HL-60/S4 treated with retinoic acid at 250 ng/mL for 4 days and 3 days (cell line): Measurements from ENCODE around the gene PDZRN4.

Source experiments
- in situ Hi-C: fragments of 300-500 bp; cut with MboI; formaldehyde crosslinking; loops from 2 replicates; pipeline ENCODE4 v1.7.0; 2022; ENCODE audit warnings: low sequenced_read_pairs

Gene PDZRN4

GRCh38 chr12:41504976-41505375, 316.9 kb downstream of the PDZRN4 start:
- in situ Hi-C loops, result no loop called here

- in situ Hi-C loops, result no loop called here
These were observed 319.2 kb downstream of the PDZRN4 start for GRCh38 chr12:41507286-41507685.

- in situ Hi-C loops, result no loop called here
These were observed 321.3 kb downstream of the PDZRN4 start for GRCh38 chr12:41509271-41510055.

GRCh38 chr12:41510470-41510869, 322.4 kb downstream of the PDZRN4 start:
- in situ Hi-C loops, result no loop called here

GRCh38 chr12:41511247-41511646, 323.1 kb downstream of the PDZRN4 start:
- in situ Hi-C loops, result no loop called here

- in situ Hi-C loops, result no loop called here
These were observed 324.4 kb downstream of the PDZRN4 start for GRCh38 chr12:41512497-41512896.

GRCh38 chr12:41514021-41514777, 326.1 kb downstream of the PDZRN4 start:
- in situ Hi-C loops, result no loop called here

- in situ Hi-C loops, result no loop called here
These were observed 326.8 kb downstream of the PDZRN4 start for GRCh38 chr12:41514907-41515306.

GRCh38 chr12:41515953-41516352, 327.8 kb downstream of the PDZRN4 start:
- in situ Hi-C loops, result no loop called here

- in situ Hi-C loops, result no loop called here
These were observed 332.7 kb downstream of the PDZRN4 start for GRCh38 chr12:41520869-41521268.

GRCh38 chr12:41521872-41522379, 333.8 kb downstream of the PDZRN4 start:
- in situ Hi-C loops, result no loop called here

GRCh38 chr12:41527062-41527461, 338.9 kb downstream of the PDZRN4 start:
- in situ Hi-C loops, result no loop called here

- in situ Hi-C loops, result no loop called here
These were observed 339.5 kb downstream of the PDZRN4 start for GRCh38 chr12:41527534-41528116.

GRCh38 chr12:41528874-41529273, 340.8 kb downstream of the PDZRN4 start:
- in situ Hi-C loops, result no loop called here

- in situ Hi-C loops, result no loop called here
These were observed 342.3 kb downstream of the PDZRN4 start for GRCh38 chr12:41530441-41530840.

GRCh38 chr12:41531147-41531829, 343.2 kb downstream of the PDZRN4 start:
- in situ Hi-C loops, result no loop called here

GRCh38 chr12:41532072-41532471, 344.0 kb downstream of the PDZRN4 start:
- in situ Hi-C loops, result no loop called here

- in situ Hi-C loops, result no loop called here
These were observed 348.8 kb downstream of the PDZRN4 start for GRCh38 chr12:41536813-41537490.

- in situ Hi-C loops, result no loop called here
These were observed 349.4 kb downstream of the PDZRN4 start for GRCh38 chr12:41537522-41537921.

GRCh38 chr12:41545761-41546160, 357.6 kb downstream of the PDZRN4 start:
- in situ Hi-C loops, result no loop called here
